Measurements from ENCODE around the gene SH3RF1. TPM values are rescaled to one million over a fixed set of nuclear protein-coding genes. Genes with fewer than 3 reads are reported as not detected.

The SH3RF1 gene
- total and polyA plus RNA-seq, 2 experiments from 2014 or later: 7.8 to 12.4 TPM

DNA sequence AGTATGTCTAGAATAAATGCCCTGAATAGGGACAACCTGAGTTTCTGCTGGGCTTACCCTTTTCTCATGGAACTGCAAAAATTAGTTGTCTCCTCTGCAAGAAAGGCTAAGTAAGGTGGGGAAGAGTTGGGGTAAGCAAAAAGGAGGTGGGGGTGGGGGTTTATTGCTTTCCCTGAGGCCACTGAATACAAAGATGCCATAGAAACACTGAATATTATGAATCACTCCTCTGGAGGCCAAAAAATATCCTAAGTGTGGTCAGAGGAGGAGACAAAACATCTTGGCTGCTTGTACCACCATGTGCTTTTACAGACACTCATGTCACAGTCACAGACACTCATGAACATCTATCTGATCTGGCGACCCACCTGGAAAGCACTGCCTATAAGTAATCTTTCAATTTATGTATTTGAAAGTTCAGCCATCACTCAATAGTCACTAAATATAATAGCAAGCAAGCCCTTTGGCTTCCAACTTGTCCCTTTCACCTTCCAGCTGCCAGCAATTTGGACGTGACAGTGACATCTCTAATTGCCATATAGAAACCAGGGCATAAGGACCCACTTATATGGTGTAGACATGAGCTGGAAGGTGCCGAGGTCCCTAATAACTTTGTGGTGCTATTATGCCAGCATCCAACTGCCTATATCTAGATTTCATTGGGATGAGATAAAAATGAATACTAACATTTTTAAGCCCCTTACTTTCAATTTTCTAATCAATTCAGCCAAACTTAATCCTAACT lies 138.0 kb downstream of the SH3RF1 start:
- Histone ChIP-seq H3K9me2 (ENCODE audit: insufficient read depth) (no peaks in the 10 kb centered on the region), H3K4me3 (no peak overlapping the region), H2AFZ (no peak overlapping the region), H3K27me3 (ENCODE audit: insufficient read depth) (no peaks in the 10 kb centered on the region), H3K27ac (ENCODE audit: low read depth) (no peak overlapping the region), H3K79me2 (replicated peaks; ENCODE audit: insufficient read depth) (no peaks in the 10 kb centered on the region), H3F3A (replicated peaks; ENCODE audit: low read depth) (no peaks in the 10 kb centered on the region), H3K4me1 (ENCODE audit: insufficient read depth) (no peaks in the 10 kb centered on the region), H3K4me2 (no peak overlapping the region), H4K20me1 (replicated peaks; ENCODE audit: insufficient read depth) (no peaks in the 10 kb centered on the region), H3K36me3 (ENCODE audit: insufficient read depth) (peaks cover 6% of the 10 kb centered on the region)
- Mint-ChIP-seq H3K4me3 (no peak overlapping the region), H3K36me3 (ENCODE audit: low read depth) (peaks cover 31% of the 10 kb centered on the region), H3K27me3 (ENCODE audit: insufficient read depth, low read depth, poor library complexity) (peaks cover 1% of the 10 kb centered on the region), H3K4me1 (peaks cover 4% of the 10 kb centered on the region; the same call in 2 of the 3 replicates), H3K9me3 (no peaks in the 10 kb centered on the region), H3K27ac (no peak overlapping the region)
- TF ChIP-seq, protein P1, sequence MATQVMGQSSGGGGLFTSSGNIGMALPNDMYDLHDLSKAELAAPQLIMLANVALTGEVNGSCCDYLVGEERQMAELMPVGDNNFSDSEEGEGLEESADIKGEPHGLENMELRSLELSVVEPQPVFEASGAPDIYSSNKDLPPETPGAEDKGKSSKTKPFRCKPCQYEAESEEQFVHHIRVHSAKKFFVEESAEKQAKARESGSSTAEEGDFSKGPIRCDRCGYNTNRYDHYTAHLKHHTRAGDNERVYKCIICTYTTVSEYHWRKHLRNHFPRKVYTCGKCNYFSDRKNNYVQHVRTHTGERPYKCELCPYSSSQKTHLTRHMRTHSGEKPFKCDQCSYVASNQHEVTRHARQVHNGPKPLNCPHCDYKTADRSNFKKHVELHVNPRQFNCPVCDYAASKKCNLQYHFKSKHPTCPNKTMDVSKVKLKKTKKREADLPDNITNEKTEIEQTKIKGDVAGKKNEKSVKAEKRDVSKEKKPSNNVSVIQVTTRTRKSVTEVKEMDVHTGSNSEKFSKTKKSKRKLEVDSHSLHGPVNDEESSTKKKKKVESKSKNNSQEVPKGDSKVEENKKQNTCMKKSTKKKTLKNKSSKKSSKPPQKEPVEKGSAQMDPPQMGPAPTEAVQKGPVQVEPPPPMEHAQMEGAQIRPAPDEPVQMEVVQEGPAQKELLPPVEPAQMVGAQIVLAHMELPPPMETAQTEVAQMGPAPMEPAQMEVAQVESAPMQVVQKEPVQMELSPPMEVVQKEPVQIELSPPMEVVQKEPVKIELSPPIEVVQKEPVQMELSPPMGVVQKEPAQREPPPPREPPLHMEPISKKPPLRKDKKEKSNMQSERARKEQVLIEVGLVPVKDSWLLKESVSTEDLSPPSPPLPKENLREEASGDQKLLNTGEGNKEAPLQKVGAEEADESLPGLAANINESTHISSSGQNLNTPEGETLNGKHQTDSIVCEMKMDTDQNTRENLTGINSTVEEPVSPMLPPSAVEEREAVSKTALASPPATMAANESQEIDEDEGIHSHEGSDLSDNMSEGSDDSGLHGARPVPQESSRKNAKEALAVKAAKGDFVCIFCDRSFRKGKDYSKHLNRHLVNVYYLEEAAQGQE (IDR thresholded peaks at IDR 0.05; ENCODE audit: unreplicated experiment): no peak
- TF ChIP-seq, protein P2, sequence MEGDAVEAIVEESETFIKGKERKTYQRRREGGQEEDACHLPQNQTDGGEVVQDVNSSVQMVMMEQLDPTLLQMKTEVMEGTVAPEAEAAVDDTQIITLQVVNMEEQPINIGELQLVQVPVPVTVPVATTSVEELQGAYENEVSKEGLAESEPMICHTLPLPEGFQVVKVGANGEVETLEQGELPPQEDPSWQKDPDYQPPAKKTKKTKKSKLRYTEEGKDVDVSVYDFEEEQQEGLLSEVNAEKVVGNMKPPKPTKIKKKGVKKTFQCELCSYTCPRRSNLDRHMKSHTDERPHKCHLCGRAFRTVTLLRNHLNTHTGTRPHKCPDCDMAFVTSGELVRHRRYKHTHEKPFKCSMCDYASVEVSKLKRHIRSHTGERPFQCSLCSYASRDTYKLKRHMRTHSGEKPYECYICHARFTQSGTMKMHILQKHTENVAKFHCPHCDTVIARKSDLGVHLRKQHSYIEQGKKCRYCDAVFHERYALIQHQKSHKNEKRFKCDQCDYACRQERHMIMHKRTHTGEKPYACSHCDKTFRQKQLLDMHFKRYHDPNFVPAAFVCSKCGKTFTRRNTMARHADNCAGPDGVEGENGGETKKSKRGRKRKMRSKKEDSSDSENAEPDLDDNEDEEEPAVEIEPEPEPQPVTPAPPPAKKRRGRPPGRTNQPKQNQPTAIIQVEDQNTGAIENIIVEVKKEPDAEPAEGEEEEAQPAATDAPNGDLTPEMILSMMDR (conservative IDR thresholded peaks at IDR 0.05; ENCODE audit: low read depth in 2 of 2): no peak
- TF ChIP-seq, protein P3, sequence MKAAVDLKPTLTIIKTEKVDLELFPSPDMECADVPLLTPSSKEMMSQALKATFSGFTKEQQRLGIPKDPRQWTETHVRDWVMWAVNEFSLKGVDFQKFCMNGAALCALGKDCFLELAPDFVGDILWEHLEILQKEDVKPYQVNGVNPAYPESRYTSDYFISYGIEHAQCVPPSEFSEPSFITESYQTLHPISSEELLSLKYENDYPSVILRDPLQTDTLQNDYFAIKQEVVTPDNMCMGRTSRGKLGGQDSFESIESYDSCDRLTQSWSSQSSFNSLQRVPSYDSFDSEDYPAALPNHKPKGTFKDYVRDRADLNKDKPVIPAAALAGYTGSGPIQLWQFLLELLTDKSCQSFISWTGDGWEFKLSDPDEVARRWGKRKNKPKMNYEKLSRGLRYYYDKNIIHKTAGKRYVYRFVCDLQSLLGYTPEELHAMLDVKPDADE (IDR thresholded peaks at IDR 0.05): no peak
- TF ChIP-seq EZH2phosphoT487 (IDR thresholded peaks at IDR 0.05; ENCODE audit: unreplicated experiment) (no peak), ZNF331 (CRISPR knock-in tag; IDR thresholded peaks at IDR 0.05; ENCODE audit: low read depth) (no peak), EZH2 (IDR thresholded peaks at IDR 0.05; ENCODE audit: low read depth, unreplicated experiment) (no peak), JUNB (IDR thresholded peaks at IDR 0.05; ENCODE audit: unreplicated experiment) (no peak), NANOG (IDR thresholded peaks at IDR 0.05; ENCODE audit: borderline replicate concordance) (no peak), POLR2AphosphoS5 (IDR thresholded peaks at IDR 0.05; ENCODE audit: low read depth) (no peak), STAT1 (IDR thresholded peaks at IDR 0.05; ENCODE audit: unreplicated experiment) (no peak), ZNF114 (CRISPR knock-in tag; IDR thresholded peaks at IDR 0.05) (no peak), CREB1 (CRISPR knock-in tag; IDR thresholded peaks at IDR 0.05; ENCODE audit: low read depth) (no peak)
- TF ChIP-seq, protein P4, sequence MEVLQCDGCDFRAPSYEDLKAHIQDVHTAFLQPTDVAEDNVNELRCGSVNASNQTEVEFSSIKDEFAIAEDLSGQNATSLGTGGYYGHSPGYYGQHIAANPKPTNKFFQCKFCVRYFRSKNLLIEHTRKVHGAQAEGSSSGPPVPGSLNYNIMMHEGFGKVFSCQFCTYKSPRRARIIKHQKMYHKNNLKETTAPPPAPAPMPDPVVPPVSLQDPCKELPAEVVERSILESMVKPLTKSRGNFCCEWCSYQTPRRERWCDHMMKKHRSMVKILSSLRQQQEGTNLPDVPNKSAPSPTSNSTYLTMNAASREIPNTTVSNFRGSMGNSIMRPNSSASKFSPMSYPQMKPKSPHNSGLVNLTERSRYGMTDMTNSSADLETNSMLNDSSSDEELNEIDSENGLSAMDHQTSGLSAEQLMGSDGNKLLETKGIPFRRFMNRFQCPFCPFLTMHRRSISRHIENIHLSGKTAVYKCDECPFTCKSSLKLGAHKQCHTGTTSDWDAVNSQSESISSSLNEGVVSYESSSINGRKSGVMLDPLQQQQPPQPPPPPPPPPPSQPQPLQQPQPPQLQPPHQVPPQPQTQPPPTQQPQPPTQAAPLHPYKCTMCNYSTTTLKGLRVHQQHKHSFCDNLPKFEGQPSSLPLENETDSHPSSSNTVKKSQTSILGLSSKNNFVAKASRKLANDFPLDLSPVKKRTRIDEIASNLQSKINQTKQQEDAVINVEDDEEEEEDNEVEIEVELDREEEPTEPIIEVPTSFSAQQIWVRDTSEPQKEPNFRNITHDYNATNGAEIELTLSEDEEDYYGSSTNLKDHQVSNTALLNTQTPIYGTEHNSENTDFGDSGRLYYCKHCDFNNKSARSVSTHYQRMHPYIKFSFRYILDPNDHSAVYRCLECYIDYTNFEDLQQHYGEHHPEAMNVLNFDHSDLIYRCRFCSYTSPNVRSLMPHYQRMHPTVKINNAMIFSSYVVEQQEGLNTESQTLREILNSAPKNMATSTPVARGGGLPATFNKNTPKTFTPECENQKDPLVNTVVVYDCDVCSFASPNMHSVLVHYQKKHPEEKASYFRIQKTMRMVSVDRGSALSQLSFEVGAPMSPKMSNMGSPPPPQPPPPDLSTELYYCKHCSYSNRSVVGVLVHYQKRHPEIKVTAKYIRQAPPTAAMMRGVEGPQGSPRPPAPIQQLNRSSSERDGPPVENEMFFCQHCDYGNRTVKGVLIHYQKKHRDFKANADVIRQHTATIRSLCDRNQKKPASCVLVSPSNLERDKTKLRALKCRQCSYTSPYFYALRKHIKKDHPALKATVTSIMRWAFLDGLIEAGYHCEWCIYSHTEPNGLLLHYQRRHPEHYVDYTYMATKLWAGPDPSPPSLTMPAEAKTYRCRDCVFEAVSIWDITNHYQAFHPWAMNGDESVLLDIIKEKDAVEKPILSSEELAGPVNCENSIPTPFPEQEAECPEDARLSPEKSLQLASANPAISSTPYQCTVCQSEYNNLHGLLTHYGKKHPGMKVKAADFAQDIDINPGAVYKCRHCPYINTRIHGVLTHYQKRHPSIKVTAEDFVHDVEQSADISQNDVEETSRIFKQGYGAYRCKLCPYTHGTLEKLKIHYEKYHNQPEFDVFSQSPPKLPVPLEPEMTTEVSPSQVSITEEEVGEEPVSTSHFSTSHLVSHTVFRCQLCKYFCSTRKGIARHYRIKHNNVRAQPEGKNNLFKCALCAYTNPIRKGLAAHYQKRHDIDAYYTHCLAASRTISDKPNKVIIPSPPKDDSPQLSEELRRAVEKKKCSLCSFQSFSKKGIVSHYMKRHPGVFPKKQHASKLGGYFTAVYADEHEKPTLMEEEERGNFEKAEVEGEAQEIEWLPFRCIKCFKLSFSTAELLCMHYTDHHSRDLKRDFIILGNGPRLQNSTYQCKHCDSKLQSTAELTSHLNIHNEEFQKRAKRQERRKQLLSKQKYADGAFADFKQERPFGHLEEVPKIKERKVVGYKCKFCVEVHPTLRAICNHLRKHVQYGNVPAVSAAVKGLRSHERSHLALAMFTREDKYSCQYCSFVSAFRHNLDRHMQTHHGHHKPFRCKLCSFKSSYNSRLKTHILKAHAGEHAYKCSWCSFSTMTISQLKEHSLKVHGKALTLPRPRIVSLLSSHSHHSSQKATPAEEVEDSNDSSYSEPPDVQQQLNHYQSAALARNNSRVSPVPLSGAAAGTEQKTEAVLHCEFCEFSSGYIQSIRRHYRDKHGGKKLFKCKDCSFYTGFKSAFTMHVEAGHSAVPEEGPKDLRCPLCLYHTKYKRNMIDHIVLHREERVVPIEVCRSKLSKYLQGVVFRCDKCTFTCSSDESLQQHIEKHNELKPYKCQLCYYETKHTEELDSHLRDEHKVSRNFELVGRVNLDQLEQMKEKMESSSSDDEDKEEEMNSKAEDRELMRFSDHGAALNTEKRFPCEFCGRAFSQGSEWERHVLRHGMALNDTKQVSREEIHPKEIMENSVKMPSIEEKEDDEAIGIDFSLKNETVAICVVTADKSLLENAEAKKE (CRISPR knock-in tag; IDR thresholded peaks at IDR 0.05): no peak
- no peak for ATAC-seq
- DNase-seq (ENCODE audit: low spot score): no peak

Data from GM23338 (cell line).